NB4 (cell line): ENCODE data around the gene F11.

ENCODE experiments used
- POLR2A ChIP-seq: IDR thresholded peaks from 2 replicates; pipeline ENCODE4 v1.6.1; 2011; ENCODE audit warnings: mild to moderate bottlenecking; ENCODE audit not compliant: insufficient read length; ENCODE audit errors: extremely low read depth
- TF ChIP-seq, protein P1 (sequence below): IDR thresholded peaks from one replicate; pipeline ENCODE4 v1.5.1; 2012; ENCODE audit warnings: low read depth, low read length
- TF ChIP-seq, protein P2 (sequence below): IDR thresholded peaks from 2 replicates; pipeline ENCODE4 v1.6.1; 2011; ENCODE audit warnings: low read depth, low read length

DNA sequence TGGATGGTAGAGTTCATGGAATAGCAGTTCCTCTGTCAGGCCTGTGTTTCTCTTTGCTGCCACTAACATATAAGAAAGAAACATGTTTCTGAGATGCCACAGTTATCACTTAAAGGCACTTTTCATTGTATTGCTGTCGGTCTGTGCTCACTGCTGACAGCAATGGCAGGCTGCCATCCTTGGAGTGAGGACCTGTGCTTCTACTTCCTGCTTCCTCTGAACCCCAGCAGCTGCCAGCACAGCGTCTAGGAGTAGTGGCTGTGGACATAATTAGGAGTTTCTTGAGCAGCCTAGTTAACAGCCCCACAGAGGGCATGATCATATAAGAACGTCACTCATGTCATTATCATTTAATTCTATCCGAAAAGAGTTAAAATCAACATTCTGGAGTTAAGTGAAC is 30.5 kb downstream of the F11 start:
- TF ChIP-seq, protein P1, sequence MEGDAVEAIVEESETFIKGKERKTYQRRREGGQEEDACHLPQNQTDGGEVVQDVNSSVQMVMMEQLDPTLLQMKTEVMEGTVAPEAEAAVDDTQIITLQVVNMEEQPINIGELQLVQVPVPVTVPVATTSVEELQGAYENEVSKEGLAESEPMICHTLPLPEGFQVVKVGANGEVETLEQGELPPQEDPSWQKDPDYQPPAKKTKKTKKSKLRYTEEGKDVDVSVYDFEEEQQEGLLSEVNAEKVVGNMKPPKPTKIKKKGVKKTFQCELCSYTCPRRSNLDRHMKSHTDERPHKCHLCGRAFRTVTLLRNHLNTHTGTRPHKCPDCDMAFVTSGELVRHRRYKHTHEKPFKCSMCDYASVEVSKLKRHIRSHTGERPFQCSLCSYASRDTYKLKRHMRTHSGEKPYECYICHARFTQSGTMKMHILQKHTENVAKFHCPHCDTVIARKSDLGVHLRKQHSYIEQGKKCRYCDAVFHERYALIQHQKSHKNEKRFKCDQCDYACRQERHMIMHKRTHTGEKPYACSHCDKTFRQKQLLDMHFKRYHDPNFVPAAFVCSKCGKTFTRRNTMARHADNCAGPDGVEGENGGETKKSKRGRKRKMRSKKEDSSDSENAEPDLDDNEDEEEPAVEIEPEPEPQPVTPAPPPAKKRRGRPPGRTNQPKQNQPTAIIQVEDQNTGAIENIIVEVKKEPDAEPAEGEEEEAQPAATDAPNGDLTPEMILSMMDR = no peak
- TF ChIP-seq, protein P2, sequence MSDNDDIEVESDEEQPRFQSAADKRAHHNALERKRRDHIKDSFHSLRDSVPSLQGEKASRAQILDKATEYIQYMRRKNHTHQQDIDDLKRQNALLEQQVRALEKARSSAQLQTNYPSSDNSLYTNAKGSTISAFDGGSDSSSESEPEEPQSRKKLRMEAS = no peak
- TF ChIP-seq POLR2A = no peak
